ENCODE measurements around the gene PLXNC1.

PLXNC1 gene

DNA sequence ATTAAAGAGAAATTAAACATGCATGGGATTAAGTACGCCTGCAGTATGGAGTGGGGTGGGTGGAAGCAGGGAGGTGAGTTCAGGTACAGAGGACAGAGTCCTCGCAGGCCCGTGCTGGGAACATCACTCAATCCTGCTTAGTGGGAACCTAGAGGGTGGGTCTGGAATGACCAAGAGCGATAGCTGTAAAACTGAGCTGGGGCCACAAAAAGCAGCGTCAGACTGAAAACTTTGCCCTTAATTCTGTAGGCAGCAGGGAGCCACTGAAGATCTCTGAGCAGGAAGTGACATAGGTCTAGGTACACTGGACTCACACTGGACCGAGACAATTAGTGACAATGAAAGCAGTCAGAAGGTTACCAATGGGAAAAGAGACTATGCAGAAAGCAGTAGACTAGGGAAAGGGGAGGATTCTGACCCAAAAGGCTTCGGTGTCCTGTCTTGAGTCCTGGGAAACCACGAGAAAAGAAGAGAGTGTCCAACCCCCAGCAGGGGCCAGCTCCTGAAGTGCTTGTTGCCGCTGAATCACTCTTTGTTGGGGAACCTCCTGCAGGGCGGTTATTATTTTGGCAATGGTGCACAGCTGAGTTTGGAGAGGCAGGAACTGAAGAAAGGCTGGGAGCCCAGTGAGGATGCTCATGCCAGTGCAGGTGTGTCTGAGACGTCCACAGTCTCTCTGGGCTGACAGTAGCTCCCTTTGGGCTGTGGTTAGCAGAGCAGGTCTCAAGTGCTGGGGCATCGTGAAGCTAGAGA lies 97.4 kb downstream of the PLXNC1 start:
- no peak for DNase-seq

DNA sequence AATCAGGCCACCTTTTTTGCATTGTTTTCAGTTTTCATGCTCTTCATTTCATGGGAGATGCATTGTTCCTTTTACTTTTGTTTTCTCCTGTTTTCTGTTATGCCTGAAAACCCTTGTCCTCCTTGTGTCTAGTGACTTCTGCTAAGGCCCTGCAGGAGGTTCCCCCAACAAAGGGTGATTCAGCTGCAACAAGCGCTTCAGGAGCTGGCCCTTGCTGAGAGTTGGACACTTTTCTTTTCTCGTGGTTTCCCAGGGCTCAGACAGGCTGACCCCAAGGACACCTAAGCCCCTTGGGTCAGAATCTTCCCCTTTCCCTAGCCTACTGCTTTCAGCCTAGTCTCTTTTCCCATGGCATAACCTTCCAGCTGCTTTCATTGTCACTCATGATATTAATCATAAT lies 98.9 kb downstream of the PLXNC1 start:
- DNase-seq = no peak

GRCh38 chr12:94248582-94248981 lies 100.2 kb downstream of the PLXNC1 start:
- no peak for DNase-seq

- no peak for DNase-seq
Observed at GRCh38 chr12:94250130-94250529, 101.8 kb downstream of the PLXNC1 start.

- no peak for DNase-seq
Observed at GRCh38 chr12:94254270-94254669, 105.9 kb downstream of the PLXNC1 start.

GRCh38 chr12:94255006-94255405 lies 106.6 kb downstream of the PLXNC1 start:
- no peak for DNase-seq

DNA sequence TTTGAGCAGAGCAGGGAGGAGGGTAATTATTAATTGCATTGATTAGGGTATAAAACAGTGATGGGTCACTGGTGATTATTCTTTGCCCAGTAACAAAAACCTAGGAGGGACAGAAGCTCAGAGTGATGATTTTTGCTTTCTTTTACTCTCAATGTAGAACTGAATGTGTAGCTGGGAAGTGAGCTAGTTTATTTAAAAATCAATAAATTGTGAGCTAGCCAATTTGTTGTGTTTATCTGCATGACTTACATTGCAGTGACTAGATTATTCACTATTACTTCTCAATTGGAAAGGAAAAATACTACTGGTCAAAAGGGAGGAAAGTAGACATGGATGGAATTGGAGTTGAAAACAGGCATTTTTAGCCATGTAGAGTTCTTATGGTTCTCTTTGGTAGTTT lies 107.1 kb downstream of the PLXNC1 start:
- DNase-seq = no peak

GRCh38 chr12:94258593-94258992 lies 110.2 kb downstream of the PLXNC1 start:
- no peak for DNase-seq

DNA sequence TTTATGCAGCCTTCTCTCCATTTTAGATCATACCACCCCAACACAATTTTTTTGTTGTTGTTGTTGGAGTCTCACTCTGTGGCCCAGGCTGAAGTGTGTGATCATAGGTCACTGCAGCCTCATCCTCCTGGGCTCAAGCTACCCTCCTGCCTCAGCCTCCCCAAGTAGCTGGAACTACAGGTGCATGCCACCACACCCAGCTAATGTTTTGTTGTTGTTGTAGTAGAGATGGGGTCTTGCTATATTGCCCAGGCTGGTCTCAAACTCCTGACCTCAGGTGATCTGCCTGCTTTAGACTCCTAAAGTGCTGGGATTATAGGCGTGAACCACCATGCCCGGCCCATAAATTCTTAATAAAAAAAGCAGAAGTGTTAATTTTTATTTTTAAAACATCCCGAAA lies 111.6 kb downstream of the PLXNC1 start:
- no peak for DNase-seq

DNA sequence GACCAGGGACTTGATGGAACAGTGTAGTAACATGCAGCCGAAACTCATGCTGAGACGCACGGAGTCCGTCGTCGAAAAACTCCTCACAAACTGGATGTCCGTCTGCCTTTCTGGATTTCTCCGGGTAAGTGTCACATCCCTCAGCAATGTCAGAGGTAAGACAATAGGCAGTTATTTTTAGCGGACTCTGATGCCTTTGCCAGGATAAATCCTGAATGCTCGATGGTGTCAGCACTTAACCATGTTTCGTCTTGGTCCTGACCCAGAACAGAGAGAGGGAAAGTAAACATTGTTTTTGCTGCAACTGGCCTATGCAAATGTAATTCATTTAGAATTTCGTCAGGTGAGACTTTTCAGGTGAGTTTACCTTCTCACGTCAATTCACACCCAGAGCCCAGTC lies 112.3 kb downstream of the PLXNC1 start:
- no peak for DNase-seq

DNA sequence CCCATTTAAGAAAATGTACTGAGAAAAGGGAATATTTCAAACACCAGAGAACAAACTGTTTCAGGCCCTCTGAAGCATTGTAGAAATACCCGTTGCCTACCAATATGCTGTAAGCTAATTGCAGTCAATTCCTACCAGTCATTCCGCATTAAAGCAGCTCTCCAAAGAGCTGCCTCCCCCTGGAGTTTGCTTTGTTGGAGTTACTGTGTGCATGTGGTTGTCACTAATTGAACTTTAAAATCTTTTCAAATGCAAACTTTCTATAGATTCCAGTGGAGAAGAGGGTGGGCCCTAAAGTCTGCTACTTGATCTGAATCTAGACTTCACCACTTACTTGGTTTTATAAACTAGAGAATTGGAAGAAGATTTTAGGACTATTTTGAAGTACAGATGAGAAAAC lies 112.7 kb downstream of the PLXNC1 start:
- DNase-seq = no peak

GRCh38 chr12:94261786-94262185 lies 113.4 kb downstream of the PLXNC1 start:
- DNase-seq = no peak

- peak; percentile 74 for DNase-seq
Observed at GRCh38 chr12:94262228-94263010, 114.0 kb downstream of the PLXNC1 start.

DNA sequence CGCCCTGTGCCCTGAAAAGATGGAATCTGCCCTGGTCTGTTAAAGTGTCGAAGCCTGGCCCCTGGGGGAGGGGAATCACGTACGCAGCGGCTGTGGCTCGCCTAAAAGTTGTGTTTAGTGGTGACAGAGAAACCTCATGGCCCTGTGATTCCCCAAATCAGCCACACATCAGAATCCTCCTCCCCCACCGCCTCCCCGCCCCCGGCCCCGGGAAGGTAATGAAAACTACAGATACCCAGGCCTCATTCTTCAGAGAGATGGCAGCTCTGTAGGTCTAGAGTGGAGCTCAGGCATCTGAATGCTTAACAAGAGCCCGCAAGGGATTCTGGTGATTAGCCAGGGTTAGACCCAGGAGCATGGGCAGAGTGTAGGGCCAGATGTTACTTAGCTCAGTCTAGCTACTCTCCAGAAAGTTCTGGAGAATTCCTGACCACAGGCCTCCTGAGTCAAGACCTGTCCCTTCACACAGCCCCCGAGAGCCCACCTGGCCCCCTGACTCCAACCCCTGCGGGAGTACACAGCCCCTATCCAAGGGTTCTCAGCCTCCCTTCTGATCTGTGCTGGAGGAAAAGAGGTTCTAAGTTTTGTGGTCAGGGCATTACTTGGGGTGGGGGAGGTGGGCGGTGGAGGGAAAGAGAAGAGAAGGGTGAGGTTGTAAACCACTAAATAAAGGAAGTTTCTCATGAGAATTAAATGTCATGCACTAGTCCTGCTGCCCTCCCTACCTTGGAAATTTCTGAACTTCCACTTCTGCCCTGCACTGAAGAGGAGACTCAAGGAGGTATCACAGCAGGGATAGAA lies 114.8 kb downstream of the PLXNC1 start:
- peak; percentile 69 for DNase-seq

DNA sequence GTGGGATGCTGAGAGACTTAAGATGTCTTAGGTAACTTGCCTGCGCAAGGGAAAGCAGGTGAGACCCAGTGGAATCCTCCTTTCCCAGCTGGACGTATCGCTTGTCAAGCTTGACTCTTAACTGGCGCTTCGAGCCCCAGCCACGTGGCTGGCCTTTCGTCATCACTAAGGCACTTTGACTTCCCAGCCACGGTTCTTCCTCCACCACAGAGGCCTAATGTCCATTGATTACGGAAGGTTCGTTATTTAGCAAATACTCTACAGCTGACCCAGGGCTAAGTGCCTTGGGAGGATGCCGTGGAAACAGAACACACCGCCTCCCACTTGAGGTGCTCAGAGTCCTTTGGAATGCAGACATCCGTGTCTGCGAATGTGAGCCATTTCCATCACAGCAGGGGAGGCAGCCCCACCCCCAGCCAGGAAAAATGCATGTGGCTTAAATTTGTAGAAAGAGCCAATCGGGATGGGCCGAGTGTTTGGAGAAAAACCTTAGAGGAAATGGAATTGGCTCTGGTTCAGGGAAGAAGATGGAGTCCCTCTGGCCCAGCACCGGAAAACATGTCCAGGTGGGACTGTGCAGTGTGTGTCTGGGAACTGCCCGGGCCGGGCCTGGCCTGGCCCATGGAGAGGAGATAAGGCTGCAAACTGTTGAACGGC lies 115.7 kb downstream of the PLXNC1 start:
- no peak for DNase-seq

DNA sequence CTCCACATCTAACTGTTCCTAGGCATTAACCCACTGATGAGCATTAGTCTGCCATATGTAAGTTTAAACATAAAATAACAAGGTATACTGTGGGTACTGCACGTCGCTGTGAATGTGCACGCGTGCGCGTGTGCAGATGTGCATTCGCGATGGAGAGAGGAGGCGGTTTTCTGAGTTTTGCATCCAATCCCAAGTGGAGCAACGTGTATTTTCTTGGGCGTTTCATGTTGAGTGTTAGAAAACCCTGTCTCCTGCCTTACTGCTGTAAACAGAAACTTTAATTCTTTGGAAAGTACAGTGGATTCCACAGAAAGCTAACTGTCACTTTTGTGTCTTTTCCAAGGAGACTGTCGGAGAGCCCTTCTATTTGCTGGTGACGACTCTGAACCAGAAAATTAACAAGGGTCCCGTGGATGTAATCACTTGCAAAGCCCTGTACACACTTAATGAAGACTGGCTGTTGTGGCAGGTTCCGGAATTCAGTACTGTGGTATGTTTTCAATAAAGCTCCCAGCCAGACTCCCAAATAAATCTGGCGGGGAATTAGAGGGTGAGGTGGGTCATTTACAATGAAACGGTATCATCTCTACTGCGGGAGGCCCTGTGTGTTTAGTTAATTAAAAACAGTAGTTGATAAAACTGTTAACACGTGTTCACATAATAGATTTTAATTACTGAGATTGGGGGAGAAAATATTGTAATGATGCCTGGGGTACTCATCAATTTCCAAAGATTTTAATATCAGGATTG lies 116.5 kb downstream of the PLXNC1 start:
- DNase-seq = no peak

GRCh38 chr12:94265539-94265938 lies 117.2 kb downstream of the PLXNC1 start:
- no peak for DNase-seq

DNA sequence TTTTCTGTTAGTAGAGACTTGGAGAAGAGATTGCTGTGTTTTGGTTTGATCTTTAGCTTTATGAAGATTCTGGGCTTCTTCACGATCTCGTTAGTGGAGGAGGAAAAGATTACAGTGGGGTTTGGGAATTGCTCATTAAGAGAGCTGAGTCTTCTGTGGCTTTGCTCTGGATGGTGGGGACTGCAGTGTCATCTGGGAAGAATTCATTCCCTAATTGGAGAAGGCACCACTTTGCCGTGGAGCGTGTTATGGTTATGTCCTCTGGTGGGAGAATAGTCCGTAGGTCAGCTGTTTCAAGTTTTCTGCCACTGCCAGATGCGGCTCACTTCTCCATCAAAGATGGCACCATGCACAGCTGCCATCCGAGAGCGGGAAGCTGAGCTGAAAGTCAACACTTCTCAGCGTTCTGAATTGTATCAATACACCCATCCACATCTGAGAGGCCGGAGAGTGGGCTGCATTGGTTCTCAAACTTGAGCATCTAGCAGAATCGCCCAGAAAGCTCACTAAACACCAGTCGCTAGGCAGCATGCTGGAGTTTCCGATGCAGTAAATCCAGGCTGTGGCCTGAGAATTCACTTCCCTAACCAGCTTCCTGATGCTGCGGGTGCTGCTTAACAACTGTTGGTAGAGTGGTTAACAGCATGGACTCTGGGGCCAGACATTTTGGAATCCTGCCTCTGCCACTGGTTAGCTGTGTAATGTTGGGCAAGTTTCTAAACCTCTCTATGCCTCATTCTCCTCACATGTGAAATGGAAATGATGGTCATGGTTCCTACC lies 117.8 kb downstream of the PLXNC1 start:
- no peak for DNase-seq

GRCh38 chr12:94266796-94267536 lies 118.6 kb downstream of the PLXNC1 start:
- DNase-seq = no peak

- no peak for DNase-seq
Observed at GRCh38 chr12:94267537-94267872, 119.1 kb downstream of the PLXNC1 start.

DNA sequence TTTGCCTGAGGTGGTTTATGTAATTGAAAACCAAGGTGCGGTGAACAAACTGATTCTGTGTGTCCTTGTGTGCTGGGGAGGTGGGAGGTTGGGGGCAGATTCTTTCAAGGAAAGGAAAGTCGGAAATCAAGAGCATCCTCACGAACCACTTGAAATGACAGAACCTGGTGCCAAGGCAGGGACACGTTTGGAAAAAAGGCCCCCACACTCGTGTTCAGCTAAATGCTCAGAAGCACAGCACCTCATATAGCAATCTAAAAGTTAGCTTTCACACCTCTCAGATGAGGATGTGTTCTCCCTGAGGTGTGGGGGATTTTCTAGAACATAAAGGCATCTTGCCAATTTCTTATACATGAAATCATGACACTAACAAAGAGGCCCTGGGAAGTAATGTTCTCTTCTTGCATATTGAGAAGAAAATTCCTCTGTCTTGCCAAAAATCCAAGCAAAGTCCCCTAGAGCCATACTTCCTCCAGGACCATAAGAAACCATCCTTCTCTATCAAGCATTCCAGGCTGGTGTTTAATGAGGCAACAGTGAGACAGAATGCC lies 119.6 kb downstream of the PLXNC1 start:
- no peak for DNase-seq

All from stimulated activated CD4-positive, alpha-beta T cell treated with anti-CD3 and anti-CD28 coated beads, Interleukin-4, amount 100 ng/mL, for 24 hours (primary cell).